Naive B cell (primary cell): ENCODE results near the gene RTKN. TPM values are rescaled to one million over a fixed set of nuclear protein-coding genes. Genes with fewer than 3 reads are reported as not detected.
"Not testable (repeated sequence)": the region's sequence is repeated elsewhere in the genome, so short reads cannot be mapped to it uniquely, and the experiment has no call there.

Experiments
- ATAC-seq, 2 donors: fragments of 150-1000 bp; cut with Tn5 transposase; 2 replicates each; pipeline ENCODE4 v1.10.0; 2021; ENCODE audit warnings: low read depth in 2 of 2, mild to moderate bottlenecking in 2 of 2, moderate library complexity in 2 of 2
- DNase-seq: peaks from one replicate; pipeline ENCODE4 v3.0.0; 2022
- H3K27ac Mint-ChIP-seq, 6 donors: one replicate each; pipeline ENCODE4 v1.8.0; 2020 to 2022; ENCODE audit warnings: mild to moderate bottlenecking in 6 of 6, mixed read lengths in 6 of 6, moderate library complexity in 5 of 6, inconsistent platforms in 2 of 6
- H3K27me3 Mint-ChIP-seq, 3 donors: one replicate each; pipeline ENCODE4 v1.8.0; 2021 to 2022; ENCODE audit warnings: mixed read lengths in 3 of 3, mild to moderate bottlenecking in 1 of 3
- H3K36me3 Mint-ChIP-seq, 2 donors: one replicate each; pipeline ENCODE4 v1.8.0; 2020 to 2022; ENCODE audit warnings: mixed read lengths in 2 of 2, inconsistent platforms in 1 of 2, mild to moderate bottlenecking in 1 of 2
- H3K4me1 Mint-ChIP-seq, 3 donors: one replicate each; pipeline ENCODE4 v1.8.0; 2020 to 2022; ENCODE audit warnings: mixed read lengths in 3 of 3, inconsistent platforms in 1 of 3, mild to moderate bottlenecking in 1 of 3, moderate library complexity in 1 of 3
- H3K4me3 Mint-ChIP-seq, 8 donors: one replicate each; pipeline ENCODE4 v1.8.0; 2020 to 2022; ENCODE audit warnings: mild to moderate bottlenecking in 8 of 8, mixed read lengths in 8 of 8, moderate library complexity in 8 of 8, inconsistent platforms in 2 of 8
- H3K9me3 Mint-ChIP-seq, 7 donors: one replicate each; pipeline ENCODE4 v1.8.0; 2020 to 2022; ENCODE audit warnings: mixed read lengths in 7 of 7, mild to moderate bottlenecking in 5 of 7, inconsistent platforms in 2 of 7, moderate library complexity in 1 of 7
- polyA plus RNA-seq, 6 donors: library from polyadenylated mRNA; unstranded; fragments of 300-500 nt; fragmentation: Illumina TruSeq; gene quantifications; one replicate each; pipeline ENCODE4 v1.2.3, GENCODE V29; 2021; ENCODE audit warnings: low read depth in 6 of 6

RTKN gene
- polyA plus RNA-seq, 6 donors from 2014 or later: 0.97 to 2.1 (median 1.7) TPM; not detected in 1

- Mint-ChIP-seq H3K27ac (peak overlapping the region in 1 of 6 donors; percentile 73), H3K27me3 (no peaks in the 10 kb centered on the region), H3K9me3 (no peaks in the 10 kb centered on the region), H3K4me3 (peak overlapping the region in 2 of 8 donors; percentile 35 to 73), H3K36me3 (no peaks in the 10 kb centered on the region), H3K4me1 (peaks cover 19 to 38% (median 23%) of the 10 kb centered on the region in 3 donors)
- ATAC-seq (no peak), DNase-seq (no peak)
These were observed 17.4 kb downstream of the RTKN start for GRCh38 chr2:74424139-74424992.

- Mint-ChIP-seq H3K9me3 (no peaks in the 10 kb centered on the region), H3K27me3 (no peaks in the 10 kb centered on the region), H3K36me3 (no peaks in the 10 kb centered on the region), H3K27ac (peak overlapping the region in 5 of 6 donors; percentile 80 to 100 (median 95)), H3K4me3 (peak overlapping the region; percentile 61 to 100 (median 98)), H3K4me1 (peaks cover 22 to 46% (median 23%) of the 10 kb centered on the region in 3 donors)
- no peak for DNase-seq
- no peak for ATAC-seq
These were observed 18.3 kb downstream of the RTKN start for GRCh38 chr2:74423231-74424095.

GRCh38 chr2:74421221-74421870 is 20.4 kb downstream of the RTKN start, which contains the start of the genes C2orf81 and WDR54:
C2orf81 (minus strand) TSS chr2:74421619; CDS start chr2:74421560, 59 bp downstream.
WDR54 (plus strand) TSS chr2:74421730; CDS start chr2:74422154, 424 bp downstream.
- peak within 1 kb of the TSS; percentile 94 to 100 (median 98) for H3K4me3 Mint-ChIP-seq
- no peaks in the 10 kb centered on the region for H3K9me3 Mint-ChIP-seq

GRCh38 chr2:74420443-74421103 is 21.2 kb downstream of the RTKN start:
- DNase-seq, H3K36me3 Mint-ChIP-seq, H3K9me3 Mint-ChIP-seq, H3K27me3 Mint-ChIP-seq, ATAC-seq: not testable (repeated sequence)
- peak overlapping the region; percentile 95 to 100 (median 100) for H3K27ac Mint-ChIP-seq
- peaks cover 34 to 71% (median 45%) of the 10 kb centered on the region in 3 donors for H3K4me1 Mint-ChIP-seq
- H3K4me3 Mint-ChIP-seq: peak overlapping the region; percentile 94 to 100 (median 98)

More at GRCh38 chr2:74421221-74421870, 20.4 kb downstream of the RTKN start, which contains the start of the genes C2orf81 and WDR54:
- peak within 1 kb of the TSS; percentile 95 to 100 (median 100) for H3K27ac Mint-ChIP-seq
- ATAC-seq: peak; percentile 87 to 88
- H3K27me3 Mint-ChIP-seq: no peaks in the 10 kb centered on the region
- DNase-seq: peak; percentile 97
- H3K36me3 Mint-ChIP-seq: no peaks in the 10 kb centered on the region
- peaks cover 29 to 64% (median 38%) of the 10 kb centered on the region in 3 donors for H3K4me1 Mint-ChIP-seq

GRCh38 chr2:74420006-74420405 is 21.7 kb downstream of the RTKN start:
- DNase-seq (no peak), ATAC-seq (no peak)

GRCh38 chr2:74419345-74419744 is 22.4 kb downstream of the RTKN start:
- no peak for DNase-seq
- Mint-ChIP-seq H3K27ac (peak overlapping the region in 5 of 6 donors; percentile 19 to 100 (median 88)), H3K36me3 (no peaks in the 10 kb centered on the region), H3K4me3 (peak overlapping the region in 7 of 8 donors; percentile 64 to 99 (median 74)), H3K9me3 (no peaks in the 10 kb centered on the region), H3K4me1 (peaks cover 38 to 79% (median 53%) of the 10 kb centered on the region in 3 donors), H3K27me3 (no peaks in the 10 kb centered on the region)
- ATAC-seq: no peak

More at GRCh38 chr2:74420006-74420405, 21.7 kb downstream of the RTKN start:
- Mint-ChIP-seq H3K9me3 (no peaks in the 10 kb centered on the region), H3K36me3 (no peaks in the 10 kb centered on the region), H3K4me1 (peaks cover 34 to 76% (median 48%) of the 10 kb centered on the region in 3 donors), H3K27ac (peak overlapping the region; percentile 61 to 100 (median 94)), H3K4me3 (peak overlapping the region; percentile 64 to 100 (median 87)), H3K27me3 (no peaks in the 10 kb centered on the region)

GRCh38 chr2:74418312-74418711 is 23.4 kb downstream of the RTKN start:
- Mint-ChIP-seq H3K27ac (peak overlapping the region in 1 of 6 donors; percentile 69), H3K4me1 (peaks cover 45 to 87% (median 63%) of the 10 kb centered on the region in 3 donors)

GRCh38 chr2:74417763-74418162 is 24.0 kb downstream of the RTKN start:
- Mint-ChIP-seq H3K9me3 (no peaks in the 10 kb centered on the region), H3K27me3 (no peaks in the 10 kb centered on the region), H3K4me1 (peaks cover 44 to 85% (median 67%) of the 10 kb centered on the region in 3 donors), H3K36me3 (no peaks in the 10 kb centered on the region), H3K4me3 (peak overlapping the region in 3 of 8 donors; percentile 41 to 79 (median 78)), H3K27ac (peak overlapping the region in 2 of 6 donors; percentile 60 to 65)
- DNase-seq (no peak), ATAC-seq (no peak)

More at GRCh38 chr2:74418312-74418711, 23.4 kb downstream of the RTKN start:
- no peak for ATAC-seq
- no peak for DNase-seq
- Mint-ChIP-seq H3K4me3 (peak overlapping the region in 3 of 8 donors; percentile 9 to 74 (median 16)), H3K9me3 (no peaks in the 10 kb centered on the region), H3K27me3 (no peaks in the 10 kb centered on the region), H3K36me3 (no peaks in the 10 kb centered on the region)

- Mint-ChIP-seq H3K9me3 (no peaks in the 10 kb centered on the region), H3K36me3 (no peaks in the 10 kb centered on the region), H3K27ac (peak overlapping the region in 4 of 6 donors; percentile 60 to 81 (median 66)), H3K4me1 (peaks cover 46 to 79% (median 66%) of the 10 kb centered on the region in 3 donors), H3K4me3 (peak overlapping the region in 6 of 8 donors; percentile 32 to 81 (median 77)), H3K27me3 (no peaks in the 10 kb centered on the region)
- no peak for DNase-seq
- no peak for ATAC-seq
These were observed 24.5 kb downstream of the RTKN start for GRCh38 chr2:74417197-74417596.

GRCh38 chr2:74416778-74417177 is 25.0 kb downstream of the RTKN start:
- Mint-ChIP-seq H3K27me3 (no peaks in the 10 kb centered on the region), H3K36me3 (no peaks in the 10 kb centered on the region), H3K27ac (peak overlapping the region in 4 of 6 donors; percentile 60 to 81 (median 64)), H3K4me3 (peak overlapping the region in 6 of 8 donors; percentile 6 to 81 (median 77)), H3K4me1 (peaks cover 46 to 75% (median 61%) of the 10 kb centered on the region in 3 donors), H3K9me3 (no peaks in the 10 kb centered on the region)
- DNase-seq (no peak), ATAC-seq (no peak)

- H3K27me3 Mint-ChIP-seq: no peaks in the 10 kb centered on the region
- DNase-seq: no peak
- peak overlapping the region; percentile 78 to 90 (median 86) for H3K4me3 Mint-ChIP-seq
- no peak for ATAC-seq
- H3K9me3 Mint-ChIP-seq: no peaks in the 10 kb centered on the region
- peaks cover 42 to 70% (median 55%) of the 10 kb centered on the region in 3 donors for H3K4me1 Mint-ChIP-seq
- H3K36me3 Mint-ChIP-seq: no peaks in the 10 kb centered on the region
- peak overlapping the region in 4 of 6 donors; percentile 47 to 81 (median 69) for H3K27ac Mint-ChIP-seq
These were observed 25.9 kb downstream of the RTKN start for GRCh38 chr2:74415762-74416395.
